Suprapubic skin (tissue), 4 donors: Measurements from ENCODE around the gene FA2H.

ENCODE experiments used
- EP300 ChIP-seq: sonication (generic); formaldehyde crosslinking; IDR thresholded peaks from one replicate; pipeline ENCODE4 v1.6.1; 2017; ENCODE audit warnings: antibody characterized with exemption
- POLR2A ChIP-seq, 2 donors: fragments of 450-650 bp; IDR thresholded peaks; one replicate each; pipeline ENCODE4 v1.6.1; 2017; ENCODE audit warnings: antibody characterized with exemption in 2 of 2, mild to moderate bottlenecking in 2 of 2, moderate library complexity in 2 of 2
- POLR2AphosphoS5 ChIP-seq, 3 donors: sonication (generic); formaldehyde crosslinking; IDR thresholded peaks; one replicate each; pipeline ENCODE4 v1.6.1; 2017; ENCODE audit warnings: antibody characterized with exemption in 3 of 3
- TF ChIP-seq, protein P1 (sequence below), 2 donors: fragments of 200-600 bp in 1 of 2; fragments of 450-650 bp in 1 of 2; sonication (generic) in 1 of 2; IDR thresholded peaks; one replicate each; pipeline ENCODE4 v1.5.1; 2016 to 2019; ENCODE audit warnings: antibody characterized with exemption in 2 of 2, mild to moderate bottlenecking in 1 of 2, moderate library complexity in 1 of 2

DNA sequence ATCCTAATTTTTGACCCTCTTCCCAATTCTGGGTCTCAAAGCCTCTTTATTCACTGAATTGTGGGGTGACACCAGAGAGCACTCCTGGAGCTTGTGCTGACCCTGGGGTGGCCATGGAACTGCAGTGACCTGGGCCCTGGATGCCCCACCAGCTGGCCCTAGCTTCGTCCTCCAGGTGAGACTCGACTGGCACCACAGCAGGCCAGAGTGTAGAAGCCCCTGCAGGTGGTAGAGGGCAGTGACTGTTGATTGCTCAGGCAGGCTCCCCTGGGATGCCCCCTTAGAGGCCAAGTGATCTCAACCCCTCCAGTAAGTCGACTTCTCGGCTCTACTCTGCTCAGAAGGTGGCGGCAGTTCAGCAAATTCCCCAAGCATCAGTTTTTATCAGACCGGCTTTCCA, 6.4 kb downstream of the FA2H start:
- TF ChIP-seq, protein P1, sequence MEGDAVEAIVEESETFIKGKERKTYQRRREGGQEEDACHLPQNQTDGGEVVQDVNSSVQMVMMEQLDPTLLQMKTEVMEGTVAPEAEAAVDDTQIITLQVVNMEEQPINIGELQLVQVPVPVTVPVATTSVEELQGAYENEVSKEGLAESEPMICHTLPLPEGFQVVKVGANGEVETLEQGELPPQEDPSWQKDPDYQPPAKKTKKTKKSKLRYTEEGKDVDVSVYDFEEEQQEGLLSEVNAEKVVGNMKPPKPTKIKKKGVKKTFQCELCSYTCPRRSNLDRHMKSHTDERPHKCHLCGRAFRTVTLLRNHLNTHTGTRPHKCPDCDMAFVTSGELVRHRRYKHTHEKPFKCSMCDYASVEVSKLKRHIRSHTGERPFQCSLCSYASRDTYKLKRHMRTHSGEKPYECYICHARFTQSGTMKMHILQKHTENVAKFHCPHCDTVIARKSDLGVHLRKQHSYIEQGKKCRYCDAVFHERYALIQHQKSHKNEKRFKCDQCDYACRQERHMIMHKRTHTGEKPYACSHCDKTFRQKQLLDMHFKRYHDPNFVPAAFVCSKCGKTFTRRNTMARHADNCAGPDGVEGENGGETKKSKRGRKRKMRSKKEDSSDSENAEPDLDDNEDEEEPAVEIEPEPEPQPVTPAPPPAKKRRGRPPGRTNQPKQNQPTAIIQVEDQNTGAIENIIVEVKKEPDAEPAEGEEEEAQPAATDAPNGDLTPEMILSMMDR (IDR thresholded peaks at IDR 0.05) = no peak
- TF ChIP-seq POLR2AphosphoS5 (IDR thresholded peaks at IDR 0.05) (no peak), POLR2A (IDR thresholded peaks at IDR 0.05) (no peak), EP300 (no peak)
